Measurements from ENCODE around the gene PADI3.
"Not testable (repeated sequence)": the region's sequence is repeated elsewhere in the genome, so short reads cannot be mapped to it uniquely, and the experiment has no call there.

The PADI3 gene

DNA sequence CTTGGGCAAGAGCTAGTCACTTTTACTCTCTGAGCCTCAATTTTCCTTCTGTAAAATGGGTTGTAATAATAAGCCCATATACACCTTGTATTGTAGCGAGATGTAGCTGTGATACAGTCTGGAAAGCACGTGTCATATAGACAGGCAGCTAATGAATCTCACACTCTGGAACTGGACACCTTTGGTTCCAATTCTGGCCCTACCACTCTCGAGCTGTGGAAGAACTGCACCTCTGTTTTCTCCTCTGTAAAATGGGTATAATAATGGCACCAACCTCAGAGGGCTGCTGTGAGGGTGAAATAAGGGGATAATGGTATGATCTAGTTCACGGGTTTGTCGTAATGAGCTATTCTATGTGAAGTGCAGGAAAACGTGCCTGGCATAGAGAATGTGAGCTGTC, 58.4 kb downstream of the PADI3 start:
- DNase-seq: no peak

DNA sequence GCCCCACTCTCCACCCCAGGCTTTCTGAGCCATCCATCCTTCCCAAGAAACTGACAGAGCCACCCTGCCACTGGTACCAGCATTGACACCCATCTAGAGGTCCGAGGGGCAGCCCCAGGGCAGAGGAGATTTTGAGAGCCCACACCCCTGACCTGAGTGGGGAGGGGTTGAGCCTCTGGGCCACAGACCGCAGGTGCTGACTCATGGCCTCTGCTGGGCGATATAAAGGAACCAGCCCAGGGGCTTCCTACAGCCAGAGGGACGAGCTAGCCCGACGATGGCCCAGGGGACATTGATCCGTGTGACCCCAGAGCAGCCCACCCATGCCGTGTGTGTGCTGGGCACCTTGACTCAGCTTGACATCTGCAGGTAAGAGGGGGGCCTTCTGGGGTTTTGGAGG, 59.0 kb downstream of the PADI3 start, which contains the start of gene PADI4:
PADI4 (plus strand) TSS at position 252 of the 400 bp plus-strand sequence; CDS start at position 278, 26 bp downstream.
- no peak for DNase-seq

DNA sequence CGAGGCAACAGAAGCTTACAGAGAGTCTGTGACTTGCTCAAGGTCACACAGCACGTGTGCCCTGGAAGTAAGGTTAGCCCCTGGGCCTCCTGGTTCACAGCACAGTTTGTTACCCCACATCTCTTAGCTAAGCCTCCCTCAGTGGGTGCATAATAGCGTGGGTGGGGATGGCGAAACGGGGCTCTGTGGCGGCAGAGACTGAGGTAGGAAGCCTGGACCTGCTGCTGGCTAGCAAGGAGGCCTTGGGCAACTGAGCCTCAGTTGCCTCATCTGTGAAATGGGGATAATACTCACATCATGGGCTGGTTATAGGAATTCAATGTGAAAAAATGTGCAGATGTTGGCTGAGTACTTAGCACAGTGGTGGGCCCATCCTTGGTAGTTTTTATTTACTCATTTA, 59.7 kb downstream of the PADI3 start:
- DNase-seq: no peak

DNA sequence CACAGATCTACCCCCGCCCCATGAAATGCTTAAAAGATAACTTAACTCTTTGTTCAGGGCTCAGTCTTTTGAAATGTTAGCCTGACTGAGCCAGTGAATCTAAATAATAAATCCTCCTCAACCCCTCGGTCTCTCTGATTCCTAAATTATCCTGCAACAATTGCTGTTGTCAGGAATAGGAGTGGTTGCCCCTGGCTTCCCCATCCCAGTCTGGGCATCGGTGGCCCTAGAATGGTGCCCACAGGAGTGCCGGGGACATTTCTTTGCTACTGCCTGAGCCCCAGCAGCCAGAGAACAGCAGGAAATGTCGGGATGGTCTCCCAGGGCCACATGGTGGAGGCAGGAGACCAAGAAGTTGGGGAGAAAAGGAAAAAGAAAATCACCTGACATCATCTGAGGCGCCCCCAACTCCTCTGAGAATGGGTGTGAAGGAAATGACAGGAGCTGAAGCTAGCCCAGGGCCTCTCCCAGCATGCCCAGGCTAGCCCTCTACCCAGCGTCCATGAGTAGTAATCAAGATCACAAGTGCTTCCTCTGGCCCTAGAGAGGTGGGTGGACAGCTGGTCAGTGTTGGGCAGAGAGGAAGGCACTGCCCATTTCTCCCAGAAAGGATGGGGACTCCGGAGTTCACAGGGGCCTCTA, 60.6 kb downstream of the PADI3 start:
- no peak for DNase-seq

DNA sequence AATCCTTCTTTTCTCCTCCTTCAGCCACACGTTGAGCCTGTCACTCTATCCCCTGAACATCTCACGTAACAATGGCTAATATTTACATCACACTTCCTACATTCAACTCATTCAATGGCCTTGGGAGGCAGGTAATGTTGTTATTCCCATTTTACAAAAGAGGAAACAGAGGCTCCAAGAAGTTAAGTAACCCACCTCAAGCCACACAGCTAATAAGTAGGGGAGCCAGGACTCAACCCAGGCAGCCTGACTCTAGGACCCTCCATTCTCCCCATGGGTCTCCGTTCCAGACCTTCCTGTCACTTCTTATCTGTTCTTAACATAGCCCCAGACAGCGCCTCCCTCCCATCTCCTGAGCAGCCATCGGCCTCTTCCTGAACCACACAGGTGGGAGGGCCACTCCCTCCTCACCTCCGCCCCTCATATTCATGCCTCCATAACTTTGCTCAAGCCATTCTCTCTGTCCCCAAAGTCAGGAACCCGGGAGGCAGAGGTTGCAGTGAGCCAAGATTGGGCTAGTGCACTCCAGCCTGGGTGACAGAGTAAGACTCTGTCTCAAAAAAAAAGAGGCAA, 61.3 kb downstream of the PADI3 start:
- DNase-seq: no peak

DNA sequence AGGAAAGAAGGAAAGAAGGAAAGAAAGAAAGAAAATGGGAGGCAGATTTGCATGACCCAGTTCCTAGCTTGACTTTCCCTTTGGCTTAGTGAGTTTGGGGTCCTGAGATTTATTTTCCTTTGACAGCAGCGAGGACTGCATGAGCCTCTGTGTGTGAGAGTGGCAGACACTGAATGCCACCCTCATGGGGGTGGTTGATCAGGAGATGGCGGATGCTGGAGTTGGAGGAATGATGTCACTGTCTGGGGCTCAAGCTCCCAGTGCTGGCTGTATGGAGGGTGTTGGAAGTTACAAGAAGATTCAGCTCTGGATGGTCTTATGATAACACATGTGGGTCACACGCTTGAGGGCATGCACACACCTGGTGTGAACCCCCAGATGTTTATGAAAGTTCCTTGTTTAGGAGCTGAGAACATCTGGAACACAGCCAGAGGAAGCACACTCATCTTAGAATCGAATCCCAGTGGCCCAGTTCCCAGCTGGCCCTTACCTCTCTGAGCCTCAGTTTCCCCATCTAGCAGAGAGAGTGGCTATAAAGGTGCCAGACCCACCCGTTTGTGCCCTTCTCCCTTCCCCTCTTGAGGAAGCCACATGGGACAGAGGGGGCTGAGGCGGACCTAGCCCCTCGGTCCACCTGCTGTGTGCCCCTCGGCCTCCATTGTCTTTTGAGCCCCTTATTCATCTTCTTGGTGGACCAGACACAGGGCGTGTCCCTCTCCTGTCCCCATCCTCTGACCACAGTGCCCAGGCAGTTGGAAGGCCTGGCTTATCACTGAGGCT, 64.8 kb downstream of the PADI3 start:
- no peak for DNase-seq

DNA sequence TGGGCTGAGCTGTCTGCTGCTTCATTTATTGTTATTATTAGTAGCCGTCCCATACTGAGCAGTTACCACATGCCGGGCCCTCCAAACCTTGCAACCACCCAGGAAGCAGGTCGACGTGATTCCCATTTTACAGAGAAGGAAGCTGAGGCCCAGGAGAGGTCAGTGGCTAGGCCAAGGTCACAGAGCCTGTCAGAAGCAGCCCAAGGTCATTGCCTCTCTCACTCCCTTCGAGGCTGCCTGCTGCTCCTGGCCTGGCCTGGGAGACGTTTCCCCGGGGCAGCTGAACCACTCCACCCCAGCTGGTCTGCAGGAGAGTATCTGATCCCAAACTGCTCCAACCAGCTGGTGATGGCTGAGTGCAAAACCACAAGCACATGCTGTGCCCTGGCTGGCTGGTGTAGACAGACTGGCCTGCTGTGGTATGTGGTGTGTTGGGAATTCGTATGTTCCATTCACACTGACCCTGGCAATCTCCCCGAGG, 65.6 kb downstream of the PADI3 start:
- DNase-seq: no peak

DNA sequence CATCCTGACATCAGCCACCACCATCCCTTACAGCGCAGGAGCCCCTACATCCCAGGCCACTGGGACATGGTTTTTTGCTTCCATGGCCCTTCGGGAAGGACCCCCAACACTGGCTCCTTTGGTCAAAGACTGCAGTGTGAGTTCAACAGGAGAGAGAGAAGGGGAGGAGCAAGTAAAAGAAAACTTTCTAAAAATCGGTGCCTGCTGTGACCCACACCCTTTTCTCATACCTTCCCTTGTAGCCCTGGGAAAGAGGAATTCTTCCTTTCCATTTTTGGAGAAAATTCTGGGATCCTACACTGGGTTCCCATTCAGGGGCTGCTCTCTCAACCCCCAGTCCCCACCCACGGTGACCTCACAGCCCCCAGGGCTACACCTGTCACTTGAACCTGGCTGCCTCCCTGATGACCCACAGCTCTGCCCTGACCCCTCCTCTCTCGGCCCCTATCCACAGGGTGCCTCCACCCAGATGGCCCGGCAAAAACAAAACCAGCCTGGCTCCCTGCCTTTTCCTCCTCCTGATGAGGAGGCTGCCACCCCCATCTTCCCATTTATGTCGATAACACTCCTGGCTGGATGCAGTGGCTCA, 66.7 kb downstream of the PADI3 start:
- DNase-seq: no peak

DNA sequence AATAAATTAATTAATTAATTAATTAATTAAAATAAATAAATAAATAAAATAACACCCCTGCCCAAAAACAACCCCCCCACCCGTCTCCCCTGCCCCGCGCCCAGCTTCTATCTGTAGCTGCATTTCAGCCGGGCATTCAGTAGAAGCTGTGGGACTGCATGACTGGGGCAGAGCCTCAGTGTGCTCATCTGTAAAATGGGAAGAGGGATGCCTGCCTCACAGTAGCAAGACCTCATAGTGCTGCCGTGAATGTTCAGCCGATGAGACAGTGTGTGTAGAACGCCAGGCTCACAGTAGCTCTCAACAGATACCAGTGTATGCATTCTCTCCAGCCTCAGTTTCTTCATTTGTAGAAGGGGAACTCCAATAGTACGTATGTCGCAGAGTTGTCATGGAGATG, 67.8 kb downstream of the PADI3 start:
- no peak for DNase-seq

DNA sequence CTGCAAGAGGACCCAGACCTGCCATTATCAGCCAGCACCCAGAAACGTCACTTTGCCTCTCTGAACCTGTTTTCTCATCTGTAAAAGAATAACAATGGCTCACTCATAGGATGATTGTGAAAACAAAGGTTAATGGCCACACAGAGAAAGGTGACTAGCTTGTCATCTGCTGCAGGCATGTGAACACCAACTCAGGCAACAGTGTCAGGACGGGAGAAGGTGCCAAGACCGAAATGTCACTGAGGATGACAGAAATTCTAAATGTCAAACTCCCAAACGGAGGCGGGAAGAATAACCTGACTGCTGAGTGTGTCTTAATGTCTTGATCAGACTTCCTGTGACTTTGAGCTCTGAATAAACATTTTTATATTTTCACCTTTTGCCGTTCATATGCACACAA, 69.4 kb downstream of the PADI3 start:
- DNase-seq: no peak

DNA sequence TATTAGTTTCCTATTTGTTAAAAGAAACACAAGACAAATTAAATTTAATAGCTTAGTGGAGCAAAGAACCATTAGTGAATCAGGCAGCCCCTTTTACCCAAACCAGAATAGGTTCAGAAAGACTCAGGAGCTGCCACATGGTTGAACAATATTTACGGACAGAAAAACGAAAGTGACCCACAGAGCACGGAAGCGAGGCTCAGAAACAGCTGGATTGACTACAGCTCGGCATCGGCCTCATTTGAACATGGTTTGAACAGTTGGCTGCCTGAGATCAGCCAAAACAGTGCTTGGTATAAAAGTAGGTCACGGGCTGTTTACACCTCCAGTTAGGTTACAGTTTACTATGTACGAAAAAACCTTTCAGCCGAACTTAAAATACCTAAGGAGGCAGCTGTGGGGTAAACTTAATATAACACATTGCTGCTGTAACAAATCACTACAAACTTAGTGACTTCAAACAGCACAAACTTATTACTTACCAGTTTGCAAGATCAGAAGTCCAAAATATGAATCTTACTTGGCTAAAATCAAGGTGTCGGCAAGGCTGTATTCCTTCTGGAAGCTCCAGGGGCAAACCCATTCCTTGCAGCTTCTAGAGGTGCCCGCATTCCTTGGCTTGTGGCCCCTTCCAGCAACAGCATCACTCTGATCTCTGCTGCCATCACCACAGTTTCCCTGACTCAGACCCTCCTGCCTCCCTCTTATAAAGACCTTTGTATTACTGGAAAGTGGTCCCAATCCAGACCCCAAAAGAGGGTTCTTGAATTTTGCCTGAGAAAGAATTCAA, 70.9 kb downstream of the PADI3 start:
- DNase-seq: no peak

DNA sequence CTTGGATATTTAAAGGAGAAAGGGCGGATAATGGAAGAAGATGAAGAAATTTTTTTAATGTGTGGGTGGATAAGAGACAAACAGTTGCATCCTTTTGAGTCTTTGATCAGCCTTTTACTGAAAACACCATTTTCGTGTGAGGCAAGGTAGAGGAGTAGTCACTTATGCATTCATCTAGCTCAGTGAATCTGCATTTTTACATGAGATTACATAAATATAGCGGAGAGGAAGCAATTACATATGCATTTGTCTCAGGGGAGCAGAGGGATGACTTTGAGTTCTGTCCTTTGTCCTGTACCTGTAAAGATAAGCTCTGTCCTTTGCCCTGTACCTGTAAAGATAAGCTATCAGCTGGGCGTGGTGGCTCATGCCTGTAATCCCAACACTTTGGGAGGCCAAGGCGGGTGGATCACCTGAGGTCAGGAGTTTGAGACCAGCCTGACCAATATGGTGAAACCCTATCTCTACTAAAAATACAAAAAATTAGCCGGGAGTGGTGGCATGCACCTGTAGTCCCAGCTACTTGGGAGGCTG, 73.0 kb downstream of the PADI3 start:
- DNase-seq: not testable (repeated sequence)

DNA sequence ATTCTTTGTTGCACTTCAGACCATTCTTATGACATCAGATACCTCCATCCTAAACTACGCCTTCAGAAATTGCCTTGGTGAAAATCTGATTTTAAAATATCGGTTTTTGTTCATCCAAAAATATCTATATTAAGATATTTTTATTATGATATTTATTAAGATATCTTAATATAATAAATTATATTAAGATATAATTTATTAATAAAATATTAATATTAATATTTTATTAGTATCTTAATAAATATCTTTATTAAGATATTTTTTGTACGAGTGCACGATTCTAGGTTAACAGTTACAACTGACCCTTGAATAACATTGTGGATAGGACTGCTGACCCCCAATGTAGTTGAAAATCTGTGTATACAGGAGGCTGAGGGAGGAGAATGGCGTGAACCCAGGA, 80.0 kb downstream of the PADI3 start:
- no peak for DNase-seq

DNA sequence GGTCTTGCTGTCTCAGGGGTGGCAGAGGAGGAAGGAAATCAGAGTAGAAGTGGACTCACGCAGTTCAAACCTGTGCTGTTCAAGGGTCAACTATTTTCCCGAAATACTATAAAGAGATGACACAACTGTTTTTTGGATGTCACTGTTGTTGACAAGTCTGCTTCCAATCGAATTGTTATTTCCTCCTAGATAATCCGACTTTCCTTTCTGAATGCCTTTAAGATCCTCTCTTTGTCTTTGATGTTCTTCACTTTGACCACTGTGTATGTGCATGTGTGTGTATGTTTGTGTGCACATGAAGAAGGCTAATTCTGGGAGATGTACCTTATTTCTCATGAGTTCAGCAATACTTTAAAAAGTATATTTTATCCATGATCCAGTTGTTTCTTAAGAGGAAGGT, 80.7 kb downstream of the PADI3 start:
- no peak for DNase-seq

DNA sequence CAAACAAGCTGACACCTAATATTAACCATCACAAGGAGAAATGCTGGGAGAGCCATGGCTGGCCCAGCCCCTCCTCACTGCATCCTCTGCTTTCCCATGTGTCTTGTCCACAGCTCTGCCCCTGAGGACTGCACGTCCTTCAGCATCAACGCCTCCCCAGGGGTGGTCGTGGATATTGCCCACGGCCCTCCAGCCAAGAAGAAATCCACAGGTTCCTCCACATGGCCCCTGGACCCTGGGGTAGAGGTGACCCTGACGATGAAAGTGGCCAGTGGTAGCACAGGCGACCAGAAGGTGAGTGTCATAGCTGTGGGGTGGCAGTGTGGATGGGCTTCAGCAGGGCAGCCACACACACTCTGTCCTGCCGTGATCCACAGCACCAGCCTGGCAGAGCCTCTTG, 82.0 kb downstream of the PADI3 start:
- DNase-seq: no peak

DNA sequence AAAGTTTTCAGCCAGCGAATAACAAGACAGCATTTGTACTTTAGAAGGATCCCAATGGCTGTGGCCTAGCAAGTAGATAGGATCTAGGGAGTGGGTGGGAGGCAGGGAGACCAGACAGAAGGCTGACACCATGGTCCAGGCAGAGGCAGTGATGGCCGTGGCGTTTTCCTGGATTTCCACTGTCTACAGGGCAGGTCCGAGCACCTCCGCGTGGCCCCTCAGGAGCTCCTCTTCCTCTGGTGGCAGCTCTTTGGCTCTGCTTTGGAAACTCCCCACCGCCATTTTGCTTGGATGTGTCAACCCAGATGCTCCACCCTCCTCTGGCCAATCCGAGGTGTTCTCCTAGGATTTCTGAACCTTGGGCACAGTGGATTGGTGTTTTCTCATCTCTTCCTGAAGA, 84.2 kb downstream of the PADI3 start:
- no peak for DNase-seq

All from NCI-H1092 (cell line).